Sigmoid colon (tissue), 3 donors: ENCODE measurements around the gene INAVA.

Source experiments
- CTCF ChIP-seq, 4 experiments: fragments of 450-650 bp in 3 of 4; fragments of 200-600 bp in 1 of 4; IDR thresholded peaks; one replicate each; pipeline ENCODE4 v1.5.1; 2016 to 2019; ENCODE audit warnings: antibody characterized with exemption in 4 of 4, mild to moderate bottlenecking in 3 of 4, moderate library complexity in 2 of 4
- POLR2A ChIP-seq, 2 donors: fragments of 450-650 bp; IDR thresholded peaks; one replicate each; pipeline ENCODE4 v1.6.1; 2016; ENCODE audit warnings: antibody characterized with exemption in 2 of 2, mild to moderate bottlenecking in 2 of 2, moderate library complexity in 2 of 2

DNA sequence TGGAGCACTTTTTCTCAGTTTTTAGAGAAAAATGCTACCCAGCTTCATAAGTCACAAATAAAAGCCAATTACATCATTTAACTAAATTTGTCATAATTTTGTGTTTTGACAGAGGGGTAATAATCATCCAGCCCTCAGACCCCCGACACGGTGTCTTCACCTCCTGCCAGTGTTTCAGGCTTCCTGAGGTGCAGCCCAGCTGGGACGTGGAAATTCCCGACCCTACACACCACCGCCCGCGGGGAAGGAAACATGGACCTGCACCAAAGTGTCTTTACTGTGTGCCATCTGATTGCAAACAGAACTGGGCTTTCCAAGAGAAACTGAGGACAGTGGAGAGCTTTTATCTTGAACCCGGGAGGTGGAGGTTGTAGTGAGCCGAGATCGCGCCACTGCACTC is 7.7 kb upstream of the INAVA start:
- no peak for TF ChIP-seq CTCF (IDR thresholded peaks at IDR 0.05)
- TF ChIP-seq POLR2A (IDR thresholded peaks at IDR 0.05) = no peak
